Panc1 (cell line): ENCODE measurements around the gene AHCTF1. TPM values are rescaled to one million over a fixed set of nuclear protein-coding genes. Genes with fewer than 3 reads are reported as not detected.
"Not testable (repeated sequence)": the region's sequence is repeated elsewhere in the genome, so short reads cannot be mapped to it uniquely, and the experiment has no call there.

Source experiments
- ATAC-seq: fragments of 200-7000 bp; cut with Tn5 transposase; 2 replicates; pipeline ENCODE4 v1.9.1; 2020; ENCODE audit warnings: mild to moderate bottlenecking, moderate library complexity
- BruUV-seq: library from RNA; stranded (reverse); fragments of 400-500 nt; replicated peaks from 2 replicates; lab custom pipeline; 2021; lab: Mats Ljungman, UMichigan
- CTCF ChIA-PET: fragments of 300-600 bp; sonication (Branson Sonifier 250); formaldehyde crosslinking; loops from one replicate; lab custom pipeline; 2022; ENCODE audit warnings: antibody characterized with exemption; lab: Charles Lee
- POLR2A ChIA-PET: fragments of 300-600 bp; sonication (Branson Sonifier 250); formaldehyde crosslinking; loops from one replicate; lab custom pipeline; 2022; ENCODE audit warnings: antibody characterized with exemption; lab: Charles Lee
- DNase-seq: peaks from one replicate; pipeline ENCODE4 v3.0.0-alpha.2; 2010; ENCODE audit warnings: low read depth, low spot score
- H3K27ac ChIP-seq: 2 replicates; pipeline ENCODE4 v1.5.1; 2011; ENCODE audit warnings: mild to moderate bottlenecking, low read length, inconsistent platforms
- H3K27me3 ChIP-seq: fragments of 200-500 bp; sonication (Bioruptor generic); 2 replicates; pipeline ENCODE4 v1.6.0; 2014; ENCODE audit warnings: low read length, inconsistent platforms; ENCODE audit not compliant: control insufficient read depth, insufficient read depth
- H3K36me3 ChIP-seq: fragments of 200-500 bp; sonication (Bioruptor generic); 2 replicates; pipeline ENCODE4 v1.5.1; 2014; ENCODE audit warnings: inconsistent platforms, mild to moderate bottlenecking, low read length, moderate library complexity; ENCODE audit not compliant: control insufficient read depth, insufficient read depth
- H3K4me1 ChIP-seq: 2 replicates; pipeline ENCODE4 v1.5.1; 2011; ENCODE audit warnings: inconsistent platforms, mild to moderate bottlenecking, low read length, moderate library complexity; ENCODE audit not compliant: control insufficient read depth, insufficient read depth
- H3K4me3 ChIP-seq, 2 experiments: 2 replicates each; pipeline ENCODE4 v1.5.1; 2011 to 2012; ENCODE audit warnings: low read depth in 2 of 2, low read length in 2 of 2, mild to moderate bottlenecking in 2 of 2, inconsistent platforms in 1 of 2, moderate library complexity in 1 of 2
- H3K9me3 ChIP-seq: fragments of 200-500 bp; sonication (Bioruptor generic); 2 replicates; pipeline ENCODE4 v1.5.1; 2014; ENCODE audit warnings: low read depth, mild to moderate bottlenecking, inconsistent platforms, low read length, moderate library complexity; ENCODE audit not compliant: control insufficient read depth, insufficient read depth
- CTCF ChIP-seq: fragments of 450-650 bp; IDR thresholded peaks from 2 replicates; pipeline ENCODE4 v1.5.1; 2017; ENCODE audit warnings: mild to moderate bottlenecking
- POLR2AphosphoS5 ChIP-seq: IDR thresholded peaks from 2 replicates; pipeline ENCODE4 v1.6.1; 2012; ENCODE audit warnings: mild to moderate bottlenecking, low read depth, low read length, moderate library complexity
- SIN3A ChIP-seq: IDR thresholded peaks from 2 replicates; pipeline ENCODE4 v1.6.1; 2012; ENCODE audit warnings: low read depth, mild to moderate bottlenecking, low read length, moderate library complexity, borderline replicate concordance; ENCODE audit not compliant: insufficient read depth
- TCF7L2 ChIP-seq: IDR thresholded peaks from 2 replicates; pipeline ENCODE4 v1.6.1; 2011; ENCODE audit warnings: mild to moderate bottlenecking, low read depth, low read length, inconsistent platforms
- in situ Hi-C: cut with HindIII; loops from 2 replicates; pipeline ENCODE4 v1.10.0; 2016; ENCODE audit warnings: low sequenced_read_pairs, low pct_unique_long_range_greater_than_20kb
- intact Hi-C: fragments of 100-400 bp; cut with micrococcal nuclease; formaldehyde crosslinking; loops from one replicate; pipeline ENCODE4 v1.10.0; 2022; ENCODE audit not compliant: unreplicated experiment
- total RNA-seq: library from RNA; stranded (reverse); gene quantifications from one replicate; pipeline ENCODE4 v1.2.1, GENCODE V29; 2021; ENCODE audit not compliant: unreplicated experiment
- TF ChIP-seq, protein P1 (sequence below), 2 experiments: IDR thresholded peaks; 2 replicates each; pipeline ENCODE4 v1.6.1; 2011 to 2012; ENCODE audit warnings: low read depth in 2 of 2, control low read depth in 1 of 2, low read length in 1 of 2, mild to moderate bottlenecking in 1 of 2, moderate library complexity in 1 of 2; ENCODE audit not compliant: insufficient read depth in 1 of 2

Gene AHCTF1
- total RNA-seq, 1 experiment from 2014 or later = 49.9 TPM

DNA sequence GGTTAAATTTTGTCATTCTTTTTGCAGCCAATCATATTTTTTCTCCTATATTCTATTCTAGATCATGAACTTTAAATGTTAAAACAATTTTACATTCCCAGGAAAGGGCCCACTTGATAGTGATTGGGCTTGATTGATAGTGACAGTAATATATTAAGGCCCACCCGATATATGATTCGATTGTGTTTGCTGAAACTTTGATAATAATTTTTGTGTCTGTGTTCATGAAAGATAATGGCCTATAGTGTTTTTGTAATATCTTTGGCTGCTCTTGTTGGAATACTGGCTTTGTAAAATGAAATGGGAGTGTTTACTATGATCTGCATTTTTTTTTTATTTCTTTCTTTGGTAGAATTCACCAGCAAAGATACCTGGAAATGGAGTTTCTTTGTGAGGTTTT lies 107.2 kb downstream of the AHCTF1 start:
- ATAC-seq (no peak), DNase-seq (no peak)
- Histone ChIP-seq H3K27me3 (no peaks in the 10 kb centered on the region; the same call in 1 of the 2 replicates), H3K27ac (no peak overlapping the region), H3K4me3 (no peak overlapping the region), H3K4me1 (no peaks in the 10 kb centered on the region), H3K36me3 (no peaks in the 10 kb centered on the region), H3K9me3 (peaks cover 6% of the 10 kb centered on the region; the same call in 1 of the 2 replicates)
- intact Hi-C loops (no loop called here), in situ Hi-C loops (no loop called here)
- ChIA-PET CTCF (no interaction called here), POLR2A (interaction anchor here (0.5 kb wide), 1 partner anchor 252 kb away, joined by 4 read pairs; no protein-coding TSS in a partner anchor)
- TF ChIP-seq POLR2AphosphoS5 (no peak), TCF7L2 (no peak), CTCF (no peak), SIN3A (no peak)
- TF ChIP-seq, protein P1, sequence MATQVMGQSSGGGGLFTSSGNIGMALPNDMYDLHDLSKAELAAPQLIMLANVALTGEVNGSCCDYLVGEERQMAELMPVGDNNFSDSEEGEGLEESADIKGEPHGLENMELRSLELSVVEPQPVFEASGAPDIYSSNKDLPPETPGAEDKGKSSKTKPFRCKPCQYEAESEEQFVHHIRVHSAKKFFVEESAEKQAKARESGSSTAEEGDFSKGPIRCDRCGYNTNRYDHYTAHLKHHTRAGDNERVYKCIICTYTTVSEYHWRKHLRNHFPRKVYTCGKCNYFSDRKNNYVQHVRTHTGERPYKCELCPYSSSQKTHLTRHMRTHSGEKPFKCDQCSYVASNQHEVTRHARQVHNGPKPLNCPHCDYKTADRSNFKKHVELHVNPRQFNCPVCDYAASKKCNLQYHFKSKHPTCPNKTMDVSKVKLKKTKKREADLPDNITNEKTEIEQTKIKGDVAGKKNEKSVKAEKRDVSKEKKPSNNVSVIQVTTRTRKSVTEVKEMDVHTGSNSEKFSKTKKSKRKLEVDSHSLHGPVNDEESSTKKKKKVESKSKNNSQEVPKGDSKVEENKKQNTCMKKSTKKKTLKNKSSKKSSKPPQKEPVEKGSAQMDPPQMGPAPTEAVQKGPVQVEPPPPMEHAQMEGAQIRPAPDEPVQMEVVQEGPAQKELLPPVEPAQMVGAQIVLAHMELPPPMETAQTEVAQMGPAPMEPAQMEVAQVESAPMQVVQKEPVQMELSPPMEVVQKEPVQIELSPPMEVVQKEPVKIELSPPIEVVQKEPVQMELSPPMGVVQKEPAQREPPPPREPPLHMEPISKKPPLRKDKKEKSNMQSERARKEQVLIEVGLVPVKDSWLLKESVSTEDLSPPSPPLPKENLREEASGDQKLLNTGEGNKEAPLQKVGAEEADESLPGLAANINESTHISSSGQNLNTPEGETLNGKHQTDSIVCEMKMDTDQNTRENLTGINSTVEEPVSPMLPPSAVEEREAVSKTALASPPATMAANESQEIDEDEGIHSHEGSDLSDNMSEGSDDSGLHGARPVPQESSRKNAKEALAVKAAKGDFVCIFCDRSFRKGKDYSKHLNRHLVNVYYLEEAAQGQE (IDR thresholded peaks at IDR 0.05; ENCODE audit: insufficient read depth in 1 of 2, low read depth in 2 of 2, low read length in 1 of 2) = no peak
- no TSS peak for BruUV-seq

DNA sequence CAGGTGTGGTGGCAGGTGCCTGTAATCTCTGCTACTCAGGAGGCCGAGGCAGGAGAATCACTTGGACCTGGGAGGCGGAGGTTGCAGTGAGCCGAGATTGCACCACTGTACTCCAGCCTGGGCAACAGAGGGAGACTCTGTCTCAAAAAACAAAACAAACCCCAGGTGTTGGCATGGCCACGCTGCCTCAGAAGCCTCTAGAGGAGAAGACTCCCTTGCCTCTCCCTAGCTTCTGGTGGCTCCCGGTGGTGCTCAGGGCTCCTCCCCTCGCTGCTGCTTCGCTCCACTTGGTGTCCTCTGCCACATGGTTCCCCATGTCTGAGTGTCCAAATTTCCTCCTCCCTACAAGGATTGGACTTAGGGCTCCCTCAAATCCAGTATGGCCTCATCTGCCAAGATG lies 109.6 kb downstream of the AHCTF1 start:
- H3K9me3 ChIP-seq, H3K27me3 ChIP-seq, intact Hi-C loops, BruUV-seq, DNase-seq, in situ Hi-C loops, CTCF ChIA-PET, H3K36me3 ChIP-seq, H3K4me1 ChIP-seq, POLR2A ChIA-PET, H3K27ac ChIP-seq, H3K4me3 ChIP-seq: not testable (repeated sequence)
- ATAC-seq = peak; percentile 42; the same call in 1 of the 2 replicates

GRCh38 chr1:246820666-246821065 lies 111.1 kb downstream of the AHCTF1 start:
- ChIA-PET POLR2A (no interaction called here), CTCF (no interaction called here)
- Histone ChIP-seq H3K4me3 (no peak overlapping the region), H3K27ac (no peak overlapping the region), H3K4me1 (no peaks in the 10 kb centered on the region), H3K9me3 (no peaks in the 10 kb centered on the region), H3K27me3 (peaks cover 2% of the 10 kb centered on the region; the same call in 1 of the 2 replicates), H3K36me3 (no peaks in the 10 kb centered on the region)
- 0 out of 2 replicates have a peak, but pooled peaks have one; percentile 49 for ATAC-seq
- BruUV-seq = no TSS peak
- TF ChIP-seq SIN3A (no peak), CTCF (no peak), POLR2AphosphoS5 (no peak), TCF7L2 (no peak)
- TF ChIP-seq, protein P1 (IDR thresholded peaks at IDR 0.05; ENCODE audit: insufficient read depth in 1 of 2, low read depth in 2 of 2, low read length in 1 of 2) = no peak
- DNase-seq = no peak
- intact Hi-C loops (no loop called here), in situ Hi-C loops (no loop called here)

- H3K27me3 ChIP-seq, DNase-seq, intact Hi-C loops, CTCF ChIA-PET, in situ Hi-C loops, H3K36me3 ChIP-seq, POLR2A ChIA-PET, BruUV-seq, H3K4me1 ChIP-seq, H3K27ac ChIP-seq, H3K9me3 ChIP-seq, H3K4me3 ChIP-seq, ATAC-seq: not testable (repeated sequence)
These were observed 114.0 kb downstream of the AHCTF1 start for GRCh38 chr1:246817778-246818177.
